ENCODE measurements around the gene OOSP2.
"Not testable (repeated sequence)": the region's sequence is repeated elsewhere in the genome, so short reads cannot be mapped to it uniquely, and the experiment has no call there.

Gene OOSP2

DNA sequence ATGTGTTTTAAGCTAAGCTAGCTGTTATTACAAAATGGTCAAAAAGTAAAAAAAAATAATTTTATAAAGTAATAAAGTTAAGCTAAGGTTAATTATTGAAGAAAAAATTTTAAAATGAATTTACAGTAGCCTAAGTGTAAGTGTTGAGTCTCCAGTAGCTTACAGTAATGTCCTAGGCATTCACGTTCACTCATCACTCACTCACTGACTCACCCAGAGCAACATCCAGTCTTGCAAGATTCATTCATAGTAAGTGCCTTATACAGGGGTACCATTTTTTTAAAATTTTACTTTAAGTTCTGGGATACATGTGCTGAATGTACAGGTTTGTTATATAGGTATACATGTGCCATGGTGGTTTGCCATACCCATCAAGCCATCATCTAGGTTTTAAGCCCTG lies 34.8 kb upstream of the OOSP2 start:
- Histone ChIP-seq H3K9me3 (ENCODE audit: severe bottlenecking) (no peaks in the 10 kb centered on the region), H3K36me3 (no peaks in the 10 kb centered on the region), H3K27me3 (ENCODE audit: insufficient read depth, low read depth, severe bottlenecking) (no peaks in the 10 kb centered on the region), H3K4me3 (ENCODE audit: low read depth, low read length) (no peak overlapping the region), H3K27ac (no peak overlapping the region)
- TF ChIP-seq CTCF (IDR thresholded peaks at IDR 0.05; ENCODE audit: low read depth, low read length): no peak
- no peak for DNase-seq

DNA sequence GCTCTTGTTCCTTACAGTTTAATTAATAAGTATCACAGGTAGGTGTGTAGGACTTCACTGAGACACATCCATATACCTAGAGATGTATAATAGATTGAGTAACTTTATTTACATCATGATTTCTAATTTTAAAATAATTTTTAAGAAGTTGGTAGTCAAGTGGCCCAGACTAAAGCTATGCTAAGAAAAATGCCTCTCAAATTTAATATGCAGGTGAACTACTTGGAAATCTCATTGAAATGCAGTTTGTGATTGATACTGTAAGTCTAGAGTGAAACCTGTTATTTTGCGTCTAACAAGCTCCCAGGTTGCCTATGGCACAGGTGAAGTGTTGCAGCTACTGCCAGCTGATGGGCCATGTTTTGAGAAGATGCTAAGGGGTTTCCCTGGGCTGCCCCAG lies 23.3 kb upstream of the OOSP2 start, which contains the start of gene OOSP4B:
OOSP4B (plus strand) TSS at position 301 of the 400 bp plus-strand sequence.
- TF ChIP-seq CTCF (IDR thresholded peaks at IDR 0.05; ENCODE audit: low read depth, low read length): no peak

DNA sequence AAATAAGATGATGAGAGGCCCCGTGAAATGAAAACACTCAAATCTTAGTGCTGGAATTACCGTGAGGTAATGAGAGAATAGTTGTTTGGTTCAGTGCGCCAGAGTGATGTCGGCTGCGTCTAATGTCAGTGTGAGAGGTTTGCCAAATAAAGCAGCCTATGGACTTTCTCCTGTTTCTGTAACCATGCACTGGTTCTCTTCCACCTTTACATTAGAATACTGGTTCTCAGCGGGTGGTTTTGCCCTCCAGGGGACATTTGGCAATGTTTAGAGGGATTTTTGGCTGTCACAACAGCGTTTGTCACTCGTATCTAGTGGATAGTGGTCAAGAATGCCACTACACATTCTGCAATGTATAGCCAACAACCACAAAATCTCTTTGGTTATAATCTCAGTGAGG lies 22.2 kb upstream of the OOSP2 start:
- peaks cover 2% of the 10 kb centered on the region for H3K9me3 ChIP-seq (ENCODE audit: severe bottlenecking)
- no peak for DNase-seq
- H3K27ac ChIP-seq: no peak overlapping the region
- H3K36me3 ChIP-seq: no peaks in the 10 kb centered on the region
- no peak for TF ChIP-seq CTCF (IDR thresholded peaks at IDR 0.05; ENCODE audit: low read depth, low read length)
- H3K4me3 ChIP-seq (ENCODE audit: low read depth, low read length): no peak overlapping the region
- no peaks in the 10 kb centered on the region for H3K27me3 ChIP-seq (ENCODE audit: insufficient read depth, low read depth, severe bottlenecking)

More for the DNA sequence above, 23.3 kb upstream of the OOSP2 start, which contains the start of gene OOSP4B:
- no peak within 1 kb of the TSS for H3K27ac ChIP-seq
- H3K4me3 ChIP-seq (ENCODE audit: low read depth, low read length): no peak within 1 kb of the TSS
- no peak for DNase-seq
- no peaks in the 10 kb centered on the region for H3K27me3 ChIP-seq (ENCODE audit: insufficient read depth, low read depth, severe bottlenecking)
- H3K36me3 ChIP-seq: no peaks in the 10 kb centered on the region
- peaks cover 2% of the 10 kb centered on the region for H3K9me3 ChIP-seq (ENCODE audit: severe bottlenecking)

- not testable (repeated sequence) for DNase-seq; H3K4me3 ChIP-seq (ENCODE audit: low read depth, low read length); H3K27ac ChIP-seq
Observed at GRCh38 chr11:60020376-60020775, 19.8 kb upstream of the OOSP2 start.

DNA sequence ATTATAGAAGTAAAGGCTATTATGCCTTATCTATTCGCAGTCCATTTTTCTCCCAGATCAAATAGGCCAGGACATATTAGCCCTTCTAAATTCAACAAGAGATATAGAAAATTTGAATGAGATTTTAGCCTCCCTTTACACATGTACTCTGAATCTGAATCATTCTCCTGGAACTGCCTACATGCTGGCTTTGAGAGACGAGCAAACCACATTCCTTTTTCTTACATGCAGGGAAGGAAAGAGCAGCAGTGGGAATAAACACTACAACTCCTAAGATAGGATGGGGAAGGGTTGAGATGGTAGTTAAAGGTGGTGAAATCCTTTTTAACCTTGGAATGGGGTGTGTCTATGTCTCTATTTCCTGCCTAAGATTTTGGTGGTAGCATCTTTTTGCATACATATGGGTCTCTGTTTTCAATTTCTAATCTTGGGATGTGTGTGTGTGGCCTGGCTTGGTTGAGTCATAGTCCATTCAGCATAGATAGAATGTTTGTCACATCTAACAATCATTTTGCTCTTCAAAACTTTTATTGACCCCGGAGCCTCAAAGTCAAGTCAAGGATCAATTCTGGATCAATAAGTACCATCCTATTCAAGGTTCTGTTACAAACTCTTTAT lies 11.1 kb upstream of the OOSP2 start:
- H3K4me3 ChIP-seq (ENCODE audit: low read depth, low read length): no peak overlapping the region
- no peak for DNase-seq
- no peaks in the 10 kb centered on the region for H3K36me3 ChIP-seq
- H3K27ac ChIP-seq: no peak overlapping the region
- H3K9me3 ChIP-seq (ENCODE audit: severe bottlenecking): no peaks in the 10 kb centered on the region
- TF ChIP-seq CTCF (IDR thresholded peaks at IDR 0.05; ENCODE audit: low read depth, low read length): no peak
- no peaks in the 10 kb centered on the region for H3K27me3 ChIP-seq (ENCODE audit: insufficient read depth, low read depth, severe bottlenecking)

More at GRCh38 chr11:60020376-60020775, 19.8 kb upstream of the OOSP2 start:
- H3K27me3 ChIP-seq (ENCODE audit: insufficient read depth, low read depth, severe bottlenecking); H3K36me3 ChIP-seq; H3K9me3 ChIP-seq (ENCODE audit: severe bottlenecking): not testable (repeated sequence)

DNA sequence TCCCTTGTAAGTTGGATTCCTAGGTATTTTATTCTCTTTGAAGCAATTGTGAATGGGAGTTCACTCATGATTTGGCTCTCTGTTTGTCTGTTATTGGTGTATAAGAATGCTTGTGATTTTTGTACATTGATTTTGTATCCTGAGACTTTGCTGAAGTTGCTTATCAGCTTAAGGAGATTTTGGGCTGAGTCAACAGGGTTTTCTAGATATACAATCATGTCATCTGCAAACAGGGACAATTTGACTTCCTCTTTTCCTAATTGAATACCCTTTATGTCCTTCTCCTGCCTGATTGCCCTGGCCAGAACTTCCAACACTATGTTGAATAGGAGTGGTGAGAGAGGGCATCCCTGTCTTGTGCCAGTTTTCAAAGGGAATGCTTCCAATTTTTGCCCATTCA lies 10.2 kb downstream of the OOSP2 start:
- not testable (repeated sequence) for DNase-seq; H3K4me3 ChIP-seq (ENCODE audit: low read depth, low read length); H3K36me3 ChIP-seq; H3K9me3 ChIP-seq (ENCODE audit: severe bottlenecking); H3K27ac ChIP-seq; H3K27me3 ChIP-seq (ENCODE audit: insufficient read depth, low read depth, severe bottlenecking)

DNA sequence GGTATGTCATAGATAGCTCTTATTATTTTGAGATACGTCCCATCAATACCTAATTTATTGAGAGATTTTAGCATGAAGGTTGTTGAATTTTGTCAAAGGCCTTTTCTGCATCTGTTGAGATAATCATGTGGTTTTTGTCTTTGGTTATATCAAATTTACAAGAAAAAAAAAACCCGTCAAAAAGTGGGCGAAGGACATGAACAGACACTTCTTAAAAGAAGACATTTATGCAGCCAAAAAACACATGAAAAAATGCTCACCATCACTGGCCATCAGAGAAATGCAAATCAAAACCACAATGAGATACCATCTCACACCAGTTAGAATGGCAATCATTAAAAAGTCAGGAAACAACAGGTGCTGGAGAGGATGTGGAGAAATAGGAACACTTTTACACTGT lies 10.6 kb downstream of the OOSP2 start:
- not testable (repeated sequence) for H3K9me3 ChIP-seq (ENCODE audit: severe bottlenecking); H3K36me3 ChIP-seq; H3K4me3 ChIP-seq (ENCODE audit: low read depth, low read length); DNase-seq; H3K27me3 ChIP-seq (ENCODE audit: insufficient read depth, low read depth, severe bottlenecking); H3K27ac ChIP-seq

Data from WERI-Rb-1 (cell line).